NCI-H82 (cell line): ENCODE results near the gene HELZ2.
A peak's percentile ranks its signal among the peaks of the same experiment; 100 is the strongest.
"Not testable (repeated sequence)": the region's sequence is repeated elsewhere in the genome, so short reads cannot be mapped to it uniquely, and the experiment has no call there.

ENCODE experiments used
- DNase-seq: peaks from one replicate; lab custom pipeline; 2025; lab: John Stamatoyannopoulos, UW

Gene HELZ2

GRCh38 chr20:63578224-63579016 is 4.4 kb upstream of the HELZ2 start:
- no peak for DNase-seq

- DNase-seq = no peak
These were observed 3.4 kb upstream of the HELZ2 start for GRCh38 chr20:63577317-63577894.

- no peak for DNase-seq
These were observed 2.3 kb upstream of the HELZ2 start for GRCh38 chr20:63576311-63576710.

GRCh38 chr20:63574829-63575743 is 1.0 kb upstream of the HELZ2 start:
- no peak for DNase-seq

GRCh38 chr20:63573647-63574131 is 350 bp downstream of the HELZ2 start:
- no peak for DNase-seq

- DNase-seq = peak; percentile 39
These were observed 1.0 kb downstream of the HELZ2 start for GRCh38 chr20:63572788-63573646.

GRCh38 chr20:63572071-63572787 is 1.8 kb downstream of the HELZ2 start:
- DNase-seq = no peak

- not testable (repeated sequence) for DNase-seq
These were observed 3.0 kb downstream of the HELZ2 start for GRCh38 chr20:63571087-63571478.

- no peak for DNase-seq
These were observed 3.6 kb downstream of the HELZ2 start for GRCh38 chr20:63570281-63571086.

- peak; percentile 37 for DNase-seq
These were observed 4.8 kb downstream of the HELZ2 start for GRCh38 chr20:63568986-63569949.

GRCh38 chr20:63568170-63568981 is 5.7 kb downstream of the HELZ2 start:
- DNase-seq = no peak

GRCh38 chr20:63567386-63568169 is 6.5 kb downstream of the HELZ2 start:
- DNase-seq = no peak

GRCh38 chr20:63567136-63567385 is 7.0 kb downstream of the HELZ2 start:
- peak; percentile 38 for DNase-seq

GRCh38 chr20:63566395-63567135 is 7.5 kb downstream of the HELZ2 start:
- DNase-seq = no peak

GRCh38 chr20:63565699-63566335 is 8.2 kb downstream of the HELZ2 start:
- peak; percentile 28 for DNase-seq

GRCh38 chr20:63565021-63565698 is 8.9 kb downstream of the HELZ2 start:
- DNase-seq = no peak
